Mesodermal cell (in vitro differentiated cells): ENCODE results near the gene HCN4.

Experiments used
- H3K27ac ChIP-seq: 2 replicates; pipeline ENCODE4 v1.7.0; 2013; ENCODE audit warnings: mild to moderate bottlenecking, low read depth, low read length, moderate library complexity; ENCODE audit not compliant: severe bottlenecking
- H3K36me3 ChIP-seq: 2 replicates; pipeline ENCODE4 v1.7.1; 2013; ENCODE audit warnings: mild to moderate bottlenecking, low read length, moderate library complexity; ENCODE audit not compliant: control insufficient read depth, insufficient read depth
- H3K4me1 ChIP-seq: one replicate; pipeline ENCODE4 v1.7.1; 2013; ENCODE audit warnings: mild to moderate bottlenecking, low read length; ENCODE audit not compliant: insufficient read depth, control insufficient read depth, poor library complexity, severe bottlenecking
- H3K4me3 ChIP-seq: 2 replicates; pipeline ENCODE4 v1.7.0; 2013; ENCODE audit warnings: low read length, control low read depth, mild to moderate bottlenecking; ENCODE audit not compliant: insufficient read depth, poor library complexity, severe bottlenecking; ENCODE audit errors: extremely low read depth
- H3K9me3 ChIP-seq: 2 replicates; pipeline ENCODE4 v1.7.1; 2013; ENCODE audit warnings: mild to moderate bottlenecking, low read length, moderate library complexity; ENCODE audit not compliant: control insufficient read depth
- WGBS, 2 experiments: methylation state at CpG; one replicate each; pipeline ENCODE4 v1.1.5; 2013; ENCODE audit warnings: missing lambda C conversion rate in 2 of 2; ENCODE audit not compliant: insufficient coverage in 2 of 2; 5-methylcytosine and 5-hydroxymethylcytosine counted together

HCN4 gene

DNA sequence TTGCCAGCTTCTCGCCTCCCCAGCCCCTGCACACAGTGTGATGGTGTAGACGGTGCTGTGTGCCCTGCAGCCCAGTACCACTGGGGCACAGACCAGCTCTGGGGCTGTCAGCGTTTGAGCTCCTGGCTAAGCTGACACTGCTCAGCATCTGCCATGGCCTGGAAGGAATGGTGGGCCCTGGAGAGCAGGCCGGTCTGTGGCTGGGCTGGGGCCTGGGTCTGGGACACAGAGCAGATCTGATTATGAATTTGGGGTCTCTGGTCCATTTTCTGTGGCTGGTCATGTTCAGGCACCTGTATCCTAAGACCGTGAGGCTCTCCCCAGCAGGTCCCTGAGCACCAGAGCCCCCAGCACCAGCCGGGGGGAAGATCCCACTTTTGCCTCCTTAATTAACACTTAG, 34.7 kb downstream of the HCN4 start:
- Histone ChIP-seq H3K4me3 (no peak overlapping the region), H3K27ac (no peak overlapping the region), H3K9me3 (no peaks in the 10 kb centered on the region), H3K4me1 (peaks cover 15% of the 10 kb centered on the region), H3K36me3 (no peaks in the 10 kb centered on the region)
- WGBS, 2 experiments = 88 to 94% methylated on average over 5 of the region's 6 CpGs

DNA sequence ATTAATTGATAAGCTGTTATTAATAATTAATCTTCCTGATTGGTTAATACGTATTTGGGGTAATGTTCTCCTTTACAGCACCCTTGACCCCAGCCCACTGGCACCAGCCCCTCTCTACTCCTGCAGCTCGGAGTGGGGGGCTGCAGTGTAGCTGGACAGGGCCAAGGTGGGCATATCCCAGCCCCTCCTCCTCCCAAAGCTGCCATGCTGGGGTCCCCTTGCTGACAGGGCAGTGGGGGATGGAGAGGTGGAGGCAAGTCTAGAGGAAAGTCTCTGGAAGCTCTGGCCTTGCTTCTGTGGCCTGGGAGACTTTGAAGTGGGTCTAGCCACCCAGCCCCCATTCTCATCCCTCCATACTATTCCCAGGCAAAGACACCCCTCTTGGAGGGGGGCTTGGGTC, 35.8 kb downstream of the HCN4 start:
- no peak overlapping the region for H3K27ac ChIP-seq
- H3K4me3 ChIP-seq = no peak overlapping the region
- no peaks in the 10 kb centered on the region for H3K9me3 ChIP-seq
- H3K36me3 ChIP-seq = no peaks in the 10 kb centered on the region
- no CpG with 5 or more reads among the region's 2 CpGs for WGBS, 2 experiments
- peaks cover 15% of the 10 kb centered on the region for H3K4me1 ChIP-seq

DNA sequence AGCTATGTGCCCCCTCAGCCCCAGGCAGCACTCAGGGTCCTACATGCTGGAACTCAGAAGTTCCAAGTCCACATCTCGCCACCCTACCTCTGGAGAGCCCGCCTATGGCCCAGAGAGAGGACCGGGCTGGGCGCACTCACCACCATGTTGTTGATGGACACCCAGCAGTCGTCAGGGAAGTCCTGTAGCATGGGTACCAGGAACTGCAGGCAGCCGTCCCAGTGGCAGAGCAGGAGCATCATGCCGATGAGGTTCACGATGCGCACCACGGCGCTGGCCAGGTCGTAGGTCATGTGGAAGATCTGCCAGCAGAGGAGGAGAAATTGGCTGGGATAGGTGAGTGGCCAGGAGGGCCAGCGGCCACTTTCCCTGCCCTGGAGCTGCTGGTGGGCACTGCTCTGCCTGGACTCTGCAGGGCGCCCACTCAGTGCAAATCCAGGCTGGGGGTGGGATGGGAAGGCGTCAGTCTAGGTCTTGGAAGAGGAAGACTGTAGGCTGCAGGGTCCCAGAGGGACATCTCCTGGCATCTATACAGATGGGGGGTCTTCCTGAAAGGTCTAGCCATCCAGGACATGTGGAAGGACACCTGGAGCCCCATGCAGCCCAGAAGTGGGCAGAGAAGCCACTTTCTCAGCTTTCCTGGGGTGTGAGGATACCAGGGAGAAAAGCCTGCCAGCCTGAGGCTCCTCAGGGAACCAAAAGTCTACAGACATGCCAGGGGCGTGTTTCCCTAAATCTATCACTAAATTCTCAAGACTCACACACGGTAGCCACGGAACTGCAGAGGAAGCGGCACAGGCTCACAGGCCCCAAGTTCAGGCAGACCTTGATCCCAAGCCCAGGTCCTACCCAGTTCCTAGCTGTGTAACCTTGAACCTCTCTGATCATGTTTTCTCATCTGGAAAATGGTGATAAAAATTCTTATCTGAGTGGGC, 36.5 kb downstream of the HCN4 start:
- Histone ChIP-seq H3K27ac (no peak overlapping the region), H3K9me3 (no peaks in the 10 kb centered on the region), H3K4me3 (no peak overlapping the region), H3K36me3 (no peaks in the 10 kb centered on the region), H3K4me1 (peaks cover 15% of the 10 kb centered on the region)
- 92 to 94% methylated on average over 16 to 19 of the region's 19 CpGs for WGBS, 2 experiments

DNA sequence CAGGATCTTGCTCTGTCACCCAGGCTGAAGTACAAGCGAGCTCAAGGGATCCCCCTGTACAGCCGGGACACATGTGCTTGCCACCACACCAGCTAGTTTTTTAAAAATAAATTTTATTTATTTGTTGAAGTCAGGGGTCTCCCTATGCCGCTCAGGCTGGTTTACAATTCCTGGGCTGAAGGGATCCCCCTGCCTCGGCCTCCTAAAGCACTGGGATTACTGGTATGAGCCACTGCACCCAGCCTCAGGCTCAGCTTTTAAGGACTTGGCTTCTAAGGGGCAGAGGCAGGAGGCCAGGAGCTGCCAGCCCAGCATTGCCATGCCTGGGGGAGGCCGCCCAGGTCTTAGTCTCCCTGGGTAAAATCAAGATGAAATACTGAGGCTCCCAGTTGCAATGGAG, 37.3 kb downstream of the HCN4 start:
- 91 to 95% methylated on average over 3 of the region's 5 CpGs for WGBS, 2 experiments

DNA sequence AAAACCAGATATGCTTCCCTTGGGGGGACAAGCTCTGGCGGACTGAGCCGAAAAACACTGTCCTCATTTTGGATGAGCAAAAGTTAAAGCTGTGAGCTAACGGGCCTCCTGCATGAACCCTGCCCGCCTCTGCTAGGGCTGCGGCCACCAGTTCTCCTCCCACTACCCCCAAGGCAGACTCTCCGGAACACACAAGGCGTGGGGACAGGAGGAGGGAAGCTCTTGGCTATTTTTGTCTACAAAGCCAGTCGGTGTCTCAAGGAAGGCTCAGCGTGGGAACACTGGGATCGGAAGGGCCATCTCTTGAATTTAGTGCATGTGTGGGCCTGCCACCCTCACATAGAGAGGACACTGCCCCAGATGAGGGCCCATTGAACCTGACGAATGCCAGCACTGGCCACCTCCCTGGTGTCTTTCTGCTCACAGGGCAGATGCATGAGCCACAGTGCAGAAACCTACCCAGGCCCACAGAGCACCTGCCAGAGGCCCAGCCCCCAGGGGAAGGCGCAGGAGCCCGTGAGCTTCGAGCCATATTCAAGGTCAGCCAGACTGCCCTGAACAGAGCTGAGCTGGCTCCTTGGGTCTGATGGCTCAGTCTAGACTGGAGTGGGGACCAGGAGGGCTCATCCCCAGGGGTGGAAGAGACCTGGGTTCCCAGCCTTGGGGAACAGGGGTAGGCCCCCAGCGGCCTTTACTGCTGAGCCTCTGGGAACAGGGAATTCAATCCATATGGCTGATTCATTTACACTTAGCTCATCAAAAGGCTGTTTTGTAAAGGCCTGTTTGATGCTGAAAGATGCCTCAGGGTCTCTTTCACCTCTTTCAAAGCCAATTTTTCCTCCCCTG, 38.3 kb downstream of the HCN4 start:
- H3K27ac ChIP-seq = no peak overlapping the region

More for the DNA sequence above, 37.3 kb downstream of the HCN4 start:
- Histone ChIP-seq H3K9me3 (no peaks in the 10 kb centered on the region), H3K4me1 (peaks cover 15% of the 10 kb centered on the region), H3K27ac (no peak overlapping the region), H3K36me3 (no peaks in the 10 kb centered on the region), H3K4me3 (no peak overlapping the region)

DNA sequence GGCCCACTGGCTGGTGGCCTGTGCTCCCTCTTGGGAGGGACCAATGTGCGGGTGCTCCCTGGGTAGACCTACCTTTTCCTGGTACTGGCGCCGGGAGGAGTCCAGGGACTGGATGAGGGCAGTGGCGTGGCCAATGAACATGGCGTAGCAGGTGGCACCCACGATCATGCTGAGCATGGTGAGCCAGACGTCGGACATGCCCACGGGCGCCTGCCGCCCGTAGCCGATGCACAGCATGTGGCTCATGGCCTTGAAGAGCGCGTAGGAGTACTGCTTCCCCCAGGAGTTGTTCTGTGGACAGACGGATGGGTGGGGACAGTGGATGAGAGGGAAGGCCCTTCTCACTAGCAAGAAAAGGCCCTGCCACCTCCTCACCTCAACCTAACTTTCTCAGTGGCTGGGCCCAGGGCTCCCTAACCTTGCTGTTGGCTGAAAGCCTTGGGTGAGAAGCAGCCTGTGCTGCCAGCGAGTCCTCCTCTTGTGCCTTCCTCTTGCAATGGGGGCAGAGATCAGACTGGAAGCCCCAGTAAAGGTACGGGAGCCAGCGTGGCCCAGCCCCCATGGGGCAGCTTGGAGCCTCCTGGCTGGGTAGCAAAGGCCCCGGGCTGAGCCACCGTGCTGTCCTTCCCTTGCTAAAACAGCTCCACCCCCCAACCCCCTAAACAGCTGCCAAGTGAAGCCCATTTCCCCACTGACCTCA, 39.1 kb downstream of the HCN4 start:
- Histone ChIP-seq H3K4me3 (no peak overlapping the region), H3K9me3 (no peaks in the 10 kb centered on the region), H3K4me1 (peaks cover 15% of the 10 kb centered on the region), H3K36me3 (no peaks in the 10 kb centered on the region), H3K27ac (no peak overlapping the region)
- 85 to 90% methylated on average over 17 to 18 of the region's 21 CpGs for WGBS, 2 experiments

More for the DNA sequence above, 38.3 kb downstream of the HCN4 start:
- WGBS, 2 experiments = 85 to 89% methylated on average over 8 to 13 of the region's 15 CpGs
- H3K4me1 ChIP-seq = peaks cover 18% of the 10 kb centered on the region
- H3K9me3 ChIP-seq = no peaks in the 10 kb centered on the region
- no peaks in the 10 kb centered on the region for H3K36me3 ChIP-seq
- no peak overlapping the region for H3K4me3 ChIP-seq

DNA sequence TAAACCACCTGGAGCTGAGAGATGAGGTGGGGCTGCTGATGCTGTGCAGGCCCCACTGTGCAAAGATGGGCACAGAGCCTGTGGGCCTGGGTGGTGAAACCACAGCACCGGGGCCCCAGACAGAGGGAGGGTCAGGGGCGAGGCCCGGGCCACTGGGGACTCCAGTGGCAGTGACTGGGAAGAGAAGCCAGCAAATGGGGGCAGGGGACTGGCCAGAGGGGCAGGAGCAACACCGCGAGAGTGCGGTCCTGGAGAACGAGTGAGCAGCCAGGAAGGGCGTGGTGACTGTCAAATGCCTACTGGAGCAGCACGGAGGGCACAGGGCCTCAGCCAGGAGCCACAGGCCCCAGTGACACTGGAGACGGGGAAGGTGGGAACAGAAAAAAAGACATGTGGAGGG, 39.8 kb downstream of the HCN4 start:
- Histone ChIP-seq H3K4me3 (no peak overlapping the region), H3K9me3 (no peaks in the 10 kb centered on the region), H3K4me1 (peaks cover 12% of the 10 kb centered on the region), H3K36me3 (no peaks in the 10 kb centered on the region), H3K27ac (no peak overlapping the region)
- WGBS, 2 experiments = 93 to 95% methylated on average over 10 of the region's 10 CpGs

DNA sequence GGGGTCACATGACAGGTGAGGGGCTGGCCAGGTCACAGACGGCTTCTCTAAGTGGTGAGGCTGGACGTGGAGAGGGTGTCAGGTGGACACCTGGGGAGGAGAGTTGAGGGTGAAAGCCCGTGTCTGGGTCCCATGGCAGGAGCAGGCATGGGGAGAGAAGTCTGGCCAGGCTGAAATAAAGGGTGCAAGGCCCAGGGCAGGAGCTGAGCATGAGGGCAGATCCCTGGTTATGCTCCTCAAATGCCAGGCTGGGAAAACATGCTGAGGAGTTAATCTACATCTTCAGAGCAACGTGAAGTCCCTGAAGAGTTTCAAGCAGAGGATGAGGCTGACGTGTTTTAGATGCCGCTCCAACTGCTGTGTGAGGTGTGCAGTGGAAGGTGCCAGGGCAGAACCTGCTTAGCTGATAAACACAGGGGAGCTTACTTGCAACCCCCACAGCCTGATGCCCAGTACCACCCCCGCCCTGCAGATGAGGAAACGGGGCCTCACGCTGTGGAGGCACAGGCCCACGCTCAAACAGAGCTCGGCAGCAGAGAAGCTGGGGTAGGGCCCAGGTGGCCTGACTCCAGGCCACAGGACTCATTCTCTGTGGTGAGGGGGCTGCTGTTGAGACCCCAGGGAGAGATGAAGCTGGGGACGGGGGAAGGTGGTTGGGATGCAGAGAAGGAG, 40.5 kb downstream of the HCN4 start:
- Histone ChIP-seq H3K9me3 (no peaks in the 10 kb centered on the region), H3K4me1 (peaks cover 12% of the 10 kb centered on the region), H3K36me3 (no peaks in the 10 kb centered on the region), H3K27ac (no peak overlapping the region), H3K4me3 (no peak overlapping the region)
- 91% methylated on average over 12 of the region's 12 CpGs for WGBS, 2 experiments

DNA sequence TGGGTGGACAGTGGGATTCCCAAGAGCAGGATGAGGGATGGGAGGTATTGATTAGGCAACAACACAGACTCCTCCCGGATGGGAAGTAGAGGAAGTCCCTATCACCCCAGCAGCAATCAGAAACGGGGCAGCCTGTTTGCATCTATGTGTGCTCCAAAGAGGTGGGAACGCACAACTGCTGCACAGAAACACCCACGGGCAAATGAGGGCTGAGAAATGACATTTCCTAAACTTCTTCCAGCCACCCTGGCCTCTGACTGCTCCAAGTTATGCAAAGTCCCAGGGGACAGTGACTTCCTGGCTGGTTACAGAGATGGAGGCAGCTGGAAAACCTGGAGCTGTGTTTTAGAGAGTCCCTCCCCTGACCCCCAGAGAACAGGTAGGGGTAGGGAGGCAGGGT, 42.6 kb downstream of the HCN4 start:
- WGBS, 2 experiments = 89 to 96% methylated on average over 3 to 4 of the region's 4 CpGs
- H3K27ac ChIP-seq = peak overlapping the region; percentile 2
- H3K36me3 ChIP-seq = no peaks in the 10 kb centered on the region
- no peak overlapping the region for H3K4me3 ChIP-seq
- no peaks in the 10 kb centered on the region for H3K9me3 ChIP-seq
- H3K4me1 ChIP-seq = peaks cover 12% of the 10 kb centered on the region
